Rectal smooth muscle tissue (tissue), 1 donor: Measurements from ENCODE around the gene RPRD1B.

Experiments
- H3K27ac ChIP-seq: one replicate; pipeline ENCODE4 v1.7.0; 2013; ENCODE audit warnings: low read depth, low read length, inconsistent platforms
- H3K27me3 ChIP-seq: one replicate; pipeline ENCODE4 v1.7.0; 2013; ENCODE audit warnings: low read length; ENCODE audit not compliant: control insufficient read depth, insufficient read depth
- H3K36me3 ChIP-seq: one replicate; pipeline ENCODE4 v1.7.0; 2013; ENCODE audit warnings: low read length; ENCODE audit not compliant: control insufficient read depth, insufficient read depth
- H3K4me1 ChIP-seq: one replicate; pipeline ENCODE4 v1.7.0; 2013; ENCODE audit warnings: low read length; ENCODE audit not compliant: control insufficient read depth, insufficient read depth
- H3K4me3 ChIP-seq: one replicate; pipeline ENCODE4 v1.7.0; 2013; ENCODE audit warnings: low read length
- H3K9ac ChIP-seq: one replicate; pipeline ENCODE4 v1.7.0; 2013; ENCODE audit warnings: low read length

The RPRD1B gene, protein sequence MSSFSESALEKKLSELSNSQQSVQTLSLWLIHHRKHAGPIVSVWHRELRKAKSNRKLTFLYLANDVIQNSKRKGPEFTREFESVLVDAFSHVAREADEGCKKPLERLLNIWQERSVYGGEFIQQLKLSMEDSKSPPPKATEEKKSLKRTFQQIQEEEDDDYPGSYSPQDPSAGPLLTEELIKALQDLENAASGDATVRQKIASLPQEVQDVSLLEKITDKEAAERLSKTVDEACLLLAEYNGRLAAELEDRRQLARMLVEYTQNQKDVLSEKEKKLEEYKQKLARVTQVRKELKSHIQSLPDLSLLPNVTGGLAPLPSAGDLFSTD

DNA sequence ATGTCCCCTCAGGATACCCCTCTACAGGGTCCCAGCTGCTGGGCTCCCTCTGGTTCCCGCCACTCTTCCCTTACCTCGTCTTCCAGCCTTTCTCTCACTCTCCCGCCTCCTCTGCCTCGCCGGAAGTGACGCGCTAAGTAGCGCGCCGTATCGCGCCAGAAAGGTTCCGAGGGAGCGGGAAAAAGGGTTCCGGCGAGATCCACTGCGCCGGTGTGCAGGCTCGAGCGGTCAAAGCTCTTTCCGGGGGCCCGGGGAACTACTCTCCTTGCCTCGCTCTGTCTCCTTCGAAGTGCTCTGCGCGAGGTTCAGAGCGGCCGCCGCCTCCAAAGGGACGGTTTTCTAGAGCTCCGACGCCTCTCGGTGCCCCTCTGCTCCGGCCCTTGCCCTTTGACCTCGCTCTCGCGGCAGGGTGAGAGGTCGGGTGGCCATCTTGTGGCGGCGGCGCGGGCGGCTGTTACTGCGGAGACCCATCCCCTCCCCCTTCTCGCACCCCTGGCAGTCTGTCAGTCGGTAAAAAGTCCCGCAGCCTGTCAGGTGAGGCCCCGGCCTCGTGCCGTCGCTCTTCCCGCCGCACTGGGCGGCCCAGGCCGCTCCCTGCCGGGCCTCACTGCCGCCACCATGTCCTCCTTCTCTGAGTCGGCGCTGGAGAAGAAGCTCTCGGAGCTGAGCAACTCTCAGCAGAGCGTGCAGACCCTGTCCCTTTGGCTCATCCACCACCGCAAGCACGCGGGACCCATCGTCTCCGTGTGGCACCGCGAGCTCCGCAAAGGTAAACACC lies at the start of gene RPRD1B, which contains the start of gene TTI1:
TSS of gene RPRD1B (plus strand) at position 417 of the 778 bp plus-strand sequence. CDS start at position 619, 202 bp downstream.
TSS of gene TTI1 (minus strand) at position 127 of the 778 bp plus-strand sequence. CDS start 19,640 bp downstream, outside the sequence.
- Histone ChIP-seq H3K9ac (peak within 1 kb of the TSS; percentile 90), H3K27me3 (no peaks in the 10 kb centered on the region), H3K4me1 (peaks cover 10% of the 10 kb centered on the region), H3K4me3 (peak within 1 kb of the TSS; percentile 99), H3K36me3 (no peaks in the 10 kb centered on the region), H3K27ac (peak within 1 kb of the TSS; percentile 97)

DNA sequence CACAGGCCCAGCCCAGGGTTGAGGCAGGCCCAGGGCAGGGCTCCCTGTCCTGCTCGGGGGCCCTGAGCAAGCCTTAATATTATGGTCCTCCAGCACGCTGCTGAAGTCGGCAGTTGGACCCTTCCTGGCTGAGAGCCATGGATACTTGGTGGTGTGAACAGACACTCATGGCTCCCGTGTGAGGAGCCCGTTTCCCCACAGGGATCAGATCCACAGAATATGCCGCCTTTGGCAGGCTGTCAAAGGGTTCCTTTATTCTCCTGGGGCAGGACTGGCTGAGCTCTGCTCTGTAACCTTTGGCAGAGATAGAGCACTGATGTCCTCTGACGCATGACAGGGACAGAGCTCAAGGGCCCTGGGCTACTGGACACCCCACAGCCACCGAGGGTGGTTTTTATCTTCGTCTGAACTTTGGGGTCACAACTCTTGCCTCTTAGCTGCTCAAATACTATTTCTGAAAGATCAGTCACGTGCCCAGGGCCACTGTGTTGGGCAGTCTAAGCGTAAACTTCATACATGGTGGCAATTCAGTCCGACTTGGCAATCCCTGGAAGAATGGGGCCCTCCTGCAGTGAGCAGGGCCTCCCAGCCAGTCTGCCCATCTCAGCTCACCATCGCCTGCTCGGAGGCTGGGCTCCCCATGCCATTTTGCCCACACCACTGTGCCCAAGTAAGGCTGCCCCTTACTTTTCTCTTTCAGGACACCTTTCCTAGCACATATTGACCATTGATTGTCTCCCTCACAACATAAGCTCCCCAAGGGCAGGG lies 49.3 kb upstream of the RPRD1B start:
- Histone ChIP-seq H3K4me3 (no peak overlapping the region), H3K9ac (no peak overlapping the region), H3K27ac (no peak overlapping the region), H3K4me1 (peaks cover 8% of the 10 kb centered on the region), H3K36me3 (no peaks in the 10 kb centered on the region), H3K27me3 (no peaks in the 10 kb centered on the region)

DNA sequence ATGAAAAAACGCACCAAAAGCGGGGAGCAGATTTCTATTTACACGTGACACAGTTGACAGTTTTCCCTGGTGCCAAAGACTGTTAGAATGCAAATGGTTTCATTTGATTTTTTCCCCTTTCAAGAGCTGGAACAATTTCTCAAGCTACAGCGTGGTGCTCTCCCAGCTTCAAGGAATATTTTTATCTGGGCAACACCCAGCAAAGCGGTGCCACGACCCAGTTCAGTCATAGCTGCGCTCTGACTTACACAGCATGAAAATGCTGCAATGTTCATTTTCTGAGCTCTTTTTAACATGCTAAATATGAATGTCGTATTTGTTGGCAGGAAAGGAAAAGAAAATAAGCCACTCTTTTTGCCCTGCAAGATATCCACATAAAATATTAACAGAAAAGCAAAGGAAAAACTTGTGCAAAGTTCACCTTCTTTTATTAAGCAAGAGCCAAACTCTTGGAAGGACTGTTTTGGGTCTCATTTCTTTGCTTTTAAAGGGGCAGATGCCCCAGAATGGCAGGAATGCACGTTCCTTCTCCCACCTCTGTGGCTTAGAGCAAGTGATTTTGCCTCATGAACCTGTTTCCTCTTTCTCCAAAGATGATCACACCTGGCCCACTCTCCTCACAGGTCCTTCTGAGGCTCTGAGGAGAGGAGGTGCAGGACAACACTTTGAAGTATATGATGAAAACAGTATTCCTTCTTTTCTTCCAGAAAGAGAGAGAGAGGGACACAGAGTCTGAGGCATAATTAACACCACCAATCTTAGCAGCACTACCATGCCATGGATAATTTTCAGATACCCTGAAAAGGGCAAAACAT lies 47.3 kb upstream of the RPRD1B start:
- Histone ChIP-seq H3K9ac (no peak overlapping the region), H3K27ac (no peak overlapping the region), H3K4me1 (peaks cover 8% of the 10 kb centered on the region), H3K36me3 (no peaks in the 10 kb centered on the region), H3K27me3 (no peaks in the 10 kb centered on the region), H3K4me3 (no peak overlapping the region)

DNA sequence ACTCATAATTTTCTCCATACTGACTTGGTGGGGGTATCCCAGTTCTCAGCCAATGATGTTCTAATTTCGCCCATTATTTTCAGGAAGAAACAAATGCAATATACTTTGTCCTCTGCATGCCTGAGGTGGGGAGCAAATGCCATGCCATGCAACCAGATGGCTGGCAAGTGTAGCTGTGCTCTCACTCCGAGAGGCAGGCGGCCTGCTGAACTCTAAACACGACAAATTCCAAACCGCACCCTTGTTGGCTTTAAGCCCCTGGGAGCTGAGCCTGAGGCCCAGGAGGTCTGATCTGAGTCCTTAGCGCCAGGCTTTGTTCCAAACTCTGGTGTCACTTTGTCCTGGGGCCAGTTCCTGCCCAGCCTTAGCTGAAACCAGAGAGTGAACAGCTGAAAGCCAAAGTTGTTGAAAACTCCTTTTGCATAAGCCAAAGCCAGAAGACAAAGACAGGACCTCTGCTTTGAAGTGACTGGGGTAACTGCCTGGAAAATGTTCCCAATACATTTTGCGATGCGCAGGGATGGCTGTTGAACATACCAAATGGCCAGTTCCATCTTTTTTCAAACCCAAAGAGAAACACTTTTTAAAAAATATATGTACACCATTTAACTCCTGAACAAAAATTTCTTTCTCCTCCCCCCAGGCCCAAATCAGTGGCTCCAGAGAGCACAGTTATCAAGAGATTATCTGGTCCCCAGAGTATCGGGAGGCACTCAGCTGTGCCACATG lies 46.5 kb upstream of the RPRD1B start:
- Histone ChIP-seq H3K36me3 (no peaks in the 10 kb centered on the region), H3K9ac (no peak overlapping the region), H3K27me3 (no peaks in the 10 kb centered on the region), H3K4me1 (peaks cover 8% of the 10 kb centered on the region), H3K4me3 (no peak overlapping the region), H3K27ac (no peak overlapping the region)

DNA sequence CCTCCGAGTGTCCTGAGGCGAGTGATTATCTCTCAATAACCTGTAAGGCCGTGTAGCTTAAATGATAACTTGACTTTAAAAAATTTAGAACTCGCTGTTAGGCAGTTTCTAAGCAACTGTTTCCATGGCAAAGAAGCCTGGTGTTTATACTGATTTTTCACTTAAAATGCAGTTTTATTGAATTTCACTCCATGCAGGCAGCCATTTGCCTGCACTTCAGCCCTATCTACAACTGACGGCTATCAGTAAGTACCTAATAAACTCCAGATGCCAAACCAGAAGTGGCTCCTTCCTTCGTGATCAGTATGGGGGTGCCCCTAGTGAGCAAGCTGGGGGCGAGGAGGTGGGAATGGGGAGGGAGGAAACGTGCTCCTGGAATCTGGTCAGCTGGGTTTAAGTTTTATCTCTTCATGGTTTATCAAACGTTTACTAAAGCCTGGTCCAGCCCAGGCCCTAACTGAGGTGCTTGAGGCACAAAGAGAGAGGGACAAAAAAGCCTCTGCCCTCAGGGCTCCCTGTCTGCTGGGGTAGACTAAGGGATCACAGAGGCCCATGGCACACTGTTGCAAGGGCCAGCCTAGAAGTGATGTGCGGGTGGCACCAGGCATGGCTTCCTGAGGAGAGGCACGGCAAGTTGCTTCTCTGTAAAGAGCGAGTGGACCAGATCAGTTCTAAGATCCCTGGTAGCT lies 45.8 kb upstream of the RPRD1B start:
- Histone ChIP-seq H3K27ac (no peak overlapping the region), H3K9ac (no peak overlapping the region)

DNA sequence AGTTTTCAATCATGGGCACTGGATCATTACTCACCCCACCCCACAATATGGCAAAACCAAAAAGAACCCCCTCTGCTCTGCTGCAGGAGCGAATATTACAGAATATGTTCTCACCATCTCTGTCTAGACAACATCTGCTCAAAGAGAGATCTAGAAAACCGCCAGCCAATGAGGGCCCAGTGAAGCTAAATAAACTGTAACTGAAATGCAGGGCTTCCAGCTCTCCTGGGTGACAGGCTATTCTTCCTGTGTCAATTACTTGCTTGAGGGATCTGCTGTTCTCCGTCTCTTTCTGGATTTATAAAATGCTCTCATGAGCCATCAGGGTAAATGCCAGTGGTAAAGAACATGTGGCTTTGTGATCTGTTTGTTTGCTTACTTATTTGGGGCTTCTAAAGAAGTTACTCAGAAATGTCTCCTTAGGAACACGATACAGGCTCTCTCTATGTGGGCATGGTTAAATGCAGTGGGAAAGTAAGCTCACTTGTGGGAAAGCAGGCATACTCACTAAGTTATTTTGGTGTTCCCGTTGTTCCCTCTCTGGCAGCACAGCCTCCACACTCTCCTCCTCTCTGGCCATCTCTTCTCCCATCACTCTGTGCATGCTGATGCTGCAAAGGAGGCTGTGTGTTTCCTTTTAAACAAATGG lies 45.1 kb upstream of the RPRD1B start:
- no peaks in the 10 kb centered on the region for H3K36me3 ChIP-seq
- peaks cover 8% of the 10 kb centered on the region for H3K4me1 ChIP-seq
- H3K4me3 ChIP-seq = no peak overlapping the region
- no peak overlapping the region for H3K9ac ChIP-seq
- no peaks in the 10 kb centered on the region for H3K27me3 ChIP-seq
- no peak overlapping the region for H3K27ac ChIP-seq

More for the DNA sequence above, 45.8 kb upstream of the RPRD1B start:
- H3K4me1 ChIP-seq = peaks cover 8% of the 10 kb centered on the region
- H3K4me3 ChIP-seq = no peak overlapping the region
- no peaks in the 10 kb centered on the region for H3K36me3 ChIP-seq
- H3K27me3 ChIP-seq = no peaks in the 10 kb centered on the region

DNA sequence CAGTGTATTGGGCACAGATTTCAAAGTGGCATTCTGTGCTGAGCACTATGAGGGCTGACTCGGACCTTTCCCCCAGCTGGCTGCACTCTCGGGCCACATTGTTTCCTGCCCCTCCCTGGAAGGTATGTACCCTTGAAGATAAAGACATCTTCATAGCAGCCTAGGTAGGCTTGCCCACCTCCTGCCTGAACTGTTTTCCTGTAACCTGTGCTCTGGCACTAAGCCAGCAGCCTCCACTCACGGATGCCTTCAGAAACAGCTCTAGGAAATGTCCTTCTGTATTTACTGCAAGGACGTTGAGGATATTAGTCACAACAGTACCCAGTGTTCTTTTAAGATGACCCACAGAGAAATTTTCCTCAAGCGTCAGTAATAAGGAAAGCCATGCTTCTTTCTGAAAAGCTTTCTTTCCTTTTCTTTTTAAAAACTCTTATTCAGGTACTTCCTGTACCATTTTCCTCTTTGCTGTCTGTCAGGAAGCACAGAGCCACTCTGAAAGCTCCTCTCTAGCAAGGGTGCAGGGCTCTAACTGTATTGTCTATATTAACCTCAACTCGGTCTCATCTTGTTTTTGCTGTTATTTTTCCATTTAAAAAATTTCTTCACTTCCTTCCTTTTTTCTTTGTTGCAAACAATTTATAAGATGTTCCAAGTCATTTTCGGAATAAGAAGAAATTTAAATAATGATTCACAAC lies 43.8 kb upstream of the RPRD1B start:
- Histone ChIP-seq H3K4me1 (peaks cover 8% of the 10 kb centered on the region), H3K27ac (no peak overlapping the region), H3K9ac (no peak overlapping the region)

DNA sequence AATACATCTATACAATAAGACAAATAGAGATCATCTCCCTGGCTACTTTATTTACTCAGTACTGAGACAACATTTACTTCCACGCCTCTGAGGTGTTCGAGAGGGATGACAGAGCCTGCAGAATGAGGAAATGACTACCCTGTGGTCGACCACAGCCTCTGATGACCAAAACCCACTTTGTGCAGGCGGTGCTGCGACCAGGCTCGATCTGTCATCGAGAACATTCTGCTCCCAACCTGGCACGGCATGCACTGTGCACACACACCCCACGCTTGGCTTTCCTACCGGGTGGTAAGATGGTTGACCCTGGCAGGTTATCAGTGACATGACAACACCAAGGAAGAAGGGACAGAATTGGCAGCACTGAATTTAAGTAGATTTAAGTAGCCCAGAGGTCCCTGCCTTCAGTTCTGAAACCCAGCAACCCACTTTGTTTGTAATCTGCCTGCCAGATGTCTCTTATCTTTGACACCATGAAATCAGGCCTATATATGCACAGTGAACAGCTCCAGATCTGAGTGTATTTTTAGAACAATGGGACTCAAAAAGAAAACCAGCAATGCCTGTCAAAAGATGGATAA lies 42.9 kb upstream of the RPRD1B start:
- H3K4me1 ChIP-seq = peaks cover 8% of the 10 kb centered on the region

More for the DNA sequence above, 43.8 kb upstream of the RPRD1B start:
- no peaks in the 10 kb centered on the region for H3K36me3 ChIP-seq
- no peak overlapping the region for H3K4me3 ChIP-seq
- H3K27me3 ChIP-seq = no peaks in the 10 kb centered on the region

DNA sequence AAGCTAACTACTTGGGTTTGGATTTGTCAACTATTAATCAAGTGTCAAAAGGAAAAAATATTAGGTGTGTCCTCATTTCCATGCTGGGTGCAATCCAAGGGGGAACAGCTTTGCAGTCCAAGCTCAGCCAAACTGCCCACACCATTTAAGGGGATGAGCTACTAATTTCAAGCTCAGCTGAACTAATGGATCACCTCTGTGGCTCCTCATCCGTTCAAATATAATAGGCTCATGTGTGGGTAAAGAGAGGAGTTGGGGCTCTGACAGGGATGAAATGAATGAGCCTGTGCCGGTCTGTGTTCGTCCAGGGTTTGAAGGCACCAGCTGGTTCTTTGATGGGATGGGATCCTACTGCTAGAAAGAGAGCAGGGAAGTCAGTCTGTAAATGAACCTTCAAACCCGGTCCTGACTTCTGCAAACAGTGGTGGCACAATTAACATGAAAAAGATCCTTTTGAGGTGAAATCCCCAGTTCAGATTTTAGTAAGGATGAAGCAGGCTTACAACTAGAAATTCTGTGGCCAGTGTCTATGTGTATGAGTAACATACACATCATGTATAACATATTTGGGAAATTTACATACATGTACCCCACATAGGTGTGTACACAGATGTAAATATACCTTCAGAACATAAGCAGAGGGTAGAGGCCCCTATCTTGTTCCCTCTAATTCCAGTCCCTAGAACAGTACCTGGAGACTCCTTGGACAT lies 42.2 kb upstream of the RPRD1B start:
- peaks cover 5% of the 10 kb centered on the region for H3K36me3 ChIP-seq
- peaks cover 8% of the 10 kb centered on the region for H3K4me1 ChIP-seq
- no peak overlapping the region for H3K9ac ChIP-seq
- no peak overlapping the region for H3K4me3 ChIP-seq
- H3K27me3 ChIP-seq = no peaks in the 10 kb centered on the region
- H3K27ac ChIP-seq = no peak overlapping the region

More for the DNA sequence above, 42.9 kb upstream of the RPRD1B start:
- Histone ChIP-seq H3K4me3 (no peak overlapping the region), H3K36me3 (peaks cover 5% of the 10 kb centered on the region), H3K9ac (no peak overlapping the region), H3K27me3 (no peaks in the 10 kb centered on the region), H3K27ac (no peak overlapping the region)
